Rectal smooth muscle tissue (tissue), 1 donor: ENCODE results near the gene HDHD5.
"Not testable (repeated sequence)": the region's sequence is repeated elsewhere in the genome, so short reads cannot be mapped to it uniquely, and the experiment has no call there.

Experiments
- H3K27ac ChIP-seq: one replicate; pipeline ENCODE4 v1.7.0; 2013; ENCODE audit warnings: low read depth, low read length, inconsistent platforms
- H3K27me3 ChIP-seq: one replicate; pipeline ENCODE4 v1.7.0; 2013; ENCODE audit warnings: low read length; ENCODE audit not compliant: control insufficient read depth, insufficient read depth
- H3K36me3 ChIP-seq: one replicate; pipeline ENCODE4 v1.7.0; 2013; ENCODE audit warnings: low read length; ENCODE audit not compliant: control insufficient read depth, insufficient read depth
- H3K4me1 ChIP-seq: one replicate; pipeline ENCODE4 v1.7.0; 2013; ENCODE audit warnings: low read length; ENCODE audit not compliant: control insufficient read depth, insufficient read depth
- H3K4me3 ChIP-seq: one replicate; pipeline ENCODE4 v1.7.0; 2013; ENCODE audit warnings: low read length
- H3K9ac ChIP-seq: one replicate; pipeline ENCODE4 v1.7.0; 2013; ENCODE audit warnings: low read length

Gene HDHD5

GRCh38 chr22:17147458-17147857, 11.6 kb downstream of the HDHD5 start:
- H3K4me3 ChIP-seq, H3K36me3 ChIP-seq, H3K27me3 ChIP-seq, H3K9ac ChIP-seq, H3K4me1 ChIP-seq, H3K27ac ChIP-seq: not testable (repeated sequence)

DNA sequence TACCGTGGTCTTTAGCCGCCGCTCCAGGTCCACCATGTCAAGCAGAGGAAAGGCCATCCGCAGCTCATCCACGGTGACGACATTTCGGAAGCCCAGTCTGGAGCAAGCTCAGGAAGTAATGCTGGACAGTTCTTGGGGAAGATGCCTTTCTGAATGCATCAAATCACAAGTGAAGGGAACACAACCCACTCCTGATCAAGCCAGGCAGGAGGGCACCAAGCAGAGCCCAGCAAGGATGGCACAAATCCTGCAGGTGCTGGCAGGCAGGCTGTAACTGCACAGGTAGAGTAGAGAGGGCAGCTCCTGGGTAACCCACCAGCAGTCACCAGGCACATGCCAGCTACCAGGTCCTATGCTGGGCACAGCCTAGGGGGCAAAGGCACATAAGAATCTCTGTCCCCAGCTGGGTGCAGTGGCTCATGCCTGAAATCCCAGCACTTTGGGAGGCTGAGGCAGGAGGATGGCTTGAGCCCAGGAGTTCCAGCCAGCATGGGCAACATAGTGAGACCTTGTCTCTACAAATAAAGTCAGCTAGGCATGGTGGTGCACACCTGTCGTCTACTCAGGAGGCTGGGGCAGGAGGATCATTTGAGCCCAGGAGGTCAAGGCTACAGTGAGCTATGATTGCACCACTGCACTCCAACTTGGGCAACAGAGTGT, 13.9 kb downstream of the HDHD5 start:
- Histone ChIP-seq H3K4me1 (no peaks in the 10 kb centered on the region), H3K4me3 (no peak overlapping the region), H3K27ac (no peak overlapping the region), H3K36me3 (peaks cover 13% of the 10 kb centered on the region), H3K27me3 (no peaks in the 10 kb centered on the region), H3K9ac (no peak overlapping the region)

- Histone ChIP-seq H3K9ac (no peak overlapping the region), H3K4me3 (no peak overlapping the region), H3K27ac (no peak overlapping the region), H3K27me3 (no peaks in the 10 kb centered on the region), H3K36me3 (peaks cover 16% of the 10 kb centered on the region), H3K4me1 (no peaks in the 10 kb centered on the region)
Measured at GRCh38 chr22:17143826-17144225, 15.3 kb downstream of the HDHD5 start.

DNA sequence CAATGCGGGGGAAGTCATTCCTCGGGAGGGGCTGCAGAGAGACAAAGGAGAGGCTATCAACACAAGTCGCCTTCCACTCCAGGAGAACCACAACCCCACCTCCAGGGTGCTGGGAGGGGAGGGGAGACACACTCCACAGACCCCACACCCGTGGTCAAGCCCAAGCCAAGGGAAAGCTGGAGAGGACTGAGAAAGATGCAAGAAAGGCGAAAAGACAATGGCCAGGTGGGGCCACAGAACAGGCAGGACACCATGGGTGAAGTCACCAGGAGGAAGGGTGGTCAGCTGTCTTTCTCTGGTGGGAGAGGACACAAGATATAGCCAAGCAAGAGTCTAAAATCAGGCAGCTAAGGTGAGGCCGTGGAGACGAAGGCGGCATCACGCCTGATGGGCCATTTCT, 16.0 kb downstream of the HDHD5 start:
- Histone ChIP-seq H3K27me3 (no peaks in the 10 kb centered on the region), H3K27ac (no peak overlapping the region), H3K4me3 (no peak overlapping the region), H3K36me3 (peaks cover 16% of the 10 kb centered on the region), H3K4me1 (no peaks in the 10 kb centered on the region), H3K9ac (no peak overlapping the region)

- Histone ChIP-seq H3K27ac (no peak overlapping the region), H3K4me3 (no peak overlapping the region), H3K4me1 (no peaks in the 10 kb centered on the region), H3K9ac (no peak overlapping the region), H3K36me3 (peaks cover 16% of the 10 kb centered on the region), H3K27me3 (no peaks in the 10 kb centered on the region)
Measured at GRCh38 chr22:17140826-17141766, 18.0 kb downstream of the HDHD5 start.

- Histone ChIP-seq H3K4me3 (no peak overlapping the region), H3K9ac (no peak overlapping the region), H3K27me3 (no peaks in the 10 kb centered on the region), H3K4me1 (no peaks in the 10 kb centered on the region), H3K27ac (no peak overlapping the region), H3K36me3 (peaks cover 14% of the 10 kb centered on the region)
Measured at GRCh38 chr22:17140022-17140421, 19.1 kb downstream of the HDHD5 start.

DNA sequence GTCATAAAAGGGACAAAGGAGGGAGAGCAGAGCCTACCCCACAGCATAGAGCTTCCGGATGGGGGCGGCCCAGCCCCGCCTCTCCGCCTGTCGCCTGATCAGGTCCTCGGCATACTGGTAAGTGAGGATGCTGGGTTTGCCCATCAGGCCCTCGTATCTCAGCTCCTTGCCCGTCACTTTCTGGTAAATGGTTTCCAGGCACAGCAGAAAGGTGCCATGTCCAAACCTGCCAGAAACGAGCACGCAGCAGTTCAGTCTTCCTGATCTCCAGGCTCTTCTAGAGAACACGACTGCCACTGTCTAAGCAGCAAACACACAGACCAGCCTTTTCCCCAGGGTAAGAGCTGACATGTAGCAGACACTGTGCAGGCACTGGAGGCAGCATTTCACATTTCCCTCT, 20.6 kb downstream of the HDHD5 start:
- Histone ChIP-seq H3K4me3 (no peak overlapping the region), H3K4me1 (no peaks in the 10 kb centered on the region), H3K27me3 (no peaks in the 10 kb centered on the region), H3K9ac (no peak overlapping the region), H3K36me3 (peaks cover 7% of the 10 kb centered on the region), H3K27ac (no peak overlapping the region)

- Histone ChIP-seq H3K27ac (no peak overlapping the region), H3K27me3 (no peaks in the 10 kb centered on the region), H3K4me1 (no peaks in the 10 kb centered on the region), H3K36me3 (peaks cover 7% of the 10 kb centered on the region), H3K9ac (no peak overlapping the region), H3K4me3 (no peak overlapping the region)
Measured at GRCh38 chr22:17137861-17138425, 21.1 kb downstream of the HDHD5 start.

GRCh38 chr22:17137170-17137569, 21.9 kb downstream of the HDHD5 start:
- H3K4me3 ChIP-seq: no peak overlapping the region

GRCh38 chr22:17135153-17135760, 23.8 kb downstream of the HDHD5 start:
- H3K4me3 ChIP-seq: no peak overlapping the region
- no peak overlapping the region for H3K27ac ChIP-seq
- H3K27me3 ChIP-seq: no peaks in the 10 kb centered on the region
- no peak overlapping the region for H3K9ac ChIP-seq
- peaks cover 4% of the 10 kb centered on the region for H3K36me3 ChIP-seq
- no peaks in the 10 kb centered on the region for H3K4me1 ChIP-seq

More at GRCh38 chr22:17137170-17137569, 21.9 kb downstream of the HDHD5 start:
- H3K4me1 ChIP-seq: no peaks in the 10 kb centered on the region
- H3K36me3 ChIP-seq: peaks cover 7% of the 10 kb centered on the region
- H3K27ac ChIP-seq: no peak overlapping the region
- H3K27me3 ChIP-seq: no peaks in the 10 kb centered on the region
- H3K9ac ChIP-seq: no peak overlapping the region

DNA sequence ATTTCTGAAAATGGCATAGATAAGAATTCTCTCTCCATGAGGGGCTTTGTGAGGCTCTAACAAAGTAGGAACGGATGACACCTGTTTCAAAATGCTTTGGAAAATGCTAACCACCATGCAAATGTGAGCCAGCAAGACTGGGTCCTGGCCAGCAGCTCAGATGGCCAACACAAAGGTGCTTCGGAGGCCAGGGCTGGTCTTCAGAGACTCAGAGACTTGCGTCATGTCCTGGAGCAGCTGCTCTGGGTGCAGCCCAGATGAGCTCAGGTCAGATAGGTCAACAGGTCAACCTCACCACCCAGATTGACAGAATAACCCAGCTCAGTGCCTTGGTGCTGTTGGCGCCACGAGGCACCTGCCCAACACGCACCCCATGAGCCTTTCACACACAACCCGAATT, 25.9 kb downstream of the HDHD5 start:
- Histone ChIP-seq H3K9ac (no peak overlapping the region), H3K27ac (no peak overlapping the region), H3K4me1 (no peaks in the 10 kb centered on the region), H3K4me3 (no peak overlapping the region), H3K27me3 (no peaks in the 10 kb centered on the region), H3K36me3 (no peaks in the 10 kb centered on the region)

DNA sequence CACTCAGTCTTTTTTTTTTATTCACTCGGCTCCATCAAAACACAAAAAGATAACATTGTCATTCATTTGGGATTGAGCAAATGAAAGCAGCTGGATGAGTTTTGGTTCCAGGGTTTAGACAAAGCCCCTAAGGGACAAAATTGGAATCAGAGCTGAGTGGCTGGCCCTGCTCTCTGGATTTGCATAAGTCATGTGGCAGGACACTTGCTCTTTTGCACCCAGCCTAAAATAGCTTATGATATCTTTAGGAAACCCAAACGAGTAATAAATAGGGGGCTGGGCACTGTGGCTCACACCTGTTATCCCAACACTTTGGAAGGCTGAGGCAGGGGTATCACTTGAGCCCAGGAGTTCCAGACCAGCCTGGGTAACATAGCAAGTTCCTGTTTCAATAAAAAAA, 27.0 kb downstream of the HDHD5 start:
- H3K27me3 ChIP-seq: no peaks in the 10 kb centered on the region
- no peaks in the 10 kb centered on the region for H3K36me3 ChIP-seq
- no peaks in the 10 kb centered on the region for H3K4me1 ChIP-seq
- no peak overlapping the region for H3K27ac ChIP-seq
- H3K4me3 ChIP-seq: no peak overlapping the region
- H3K9ac ChIP-seq: no peak overlapping the region
